RWPE1 (cell line): ENCODE results near the gene BCDIN3D.

Experiments
- CTCF ChIA-PET: fragments of 350-600 bp; sonication (Branson Sonifier 250); formaldehyde crosslinking; extraction: SDS; loops from one replicate; lab custom pipeline; 2021; lab: Yijun Ruan, JAX
- POLR2A ChIA-PET: fragments of 400-600 bp; formaldehyde crosslinking; extraction: SDS; loops from one replicate; lab custom pipeline; 2020; ENCODE audit warnings: antibody characterized with exemption; ENCODE audit not compliant: low non-redundant PET; lab: Yijun Ruan, JAX
- DNase-seq: peaks from one replicate; pipeline ENCODE4 v3.0.0; 2012; ENCODE audit warnings: low spot score
- H3K27ac ChIP-seq: fragments of 450-650 bp; 2 replicates; pipeline ENCODE4 v1.5.1; 2017
- TF ChIP-seq, protein P1 (sequence below): fragments of 450-650 bp; conservative IDR thresholded peaks from 2 replicates; pipeline ENCODE4 v1.5.1; 2017; ENCODE audit warnings: low read depth, mild to moderate bottlenecking

Gene BCDIN3D

DNA sequence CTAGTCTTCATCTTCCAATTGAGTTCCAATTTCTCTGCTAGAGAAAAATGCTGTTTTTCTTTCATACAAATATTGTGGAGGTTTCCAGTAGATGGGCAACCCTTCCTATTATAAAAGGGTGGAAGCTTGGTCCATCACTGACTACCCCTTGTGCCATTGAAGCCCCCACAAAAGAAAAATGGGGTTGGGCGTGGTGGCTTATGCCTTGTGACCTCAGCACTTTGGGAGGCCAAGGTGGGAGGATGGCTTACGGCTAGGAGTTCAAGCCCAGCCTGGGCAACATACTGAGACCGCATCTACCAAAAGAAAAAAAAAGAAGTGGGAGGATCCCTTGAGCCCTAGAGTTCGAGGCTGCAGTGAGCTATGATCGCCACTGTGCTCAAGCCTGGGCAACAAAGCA, 37.5 kb downstream of the BCDIN3D start:
- no peak for DNase-seq
- ChIA-PET POLR2A (no interaction called here), CTCF (interaction anchor here (0.6 kb wide), 1 partner anchor 362 kb away, joined by 3 read pairs; the partner anchor contains the start of gene CERS5)
- H3K27ac ChIP-seq = no peak overlapping the region
- TF ChIP-seq, protein P1, sequence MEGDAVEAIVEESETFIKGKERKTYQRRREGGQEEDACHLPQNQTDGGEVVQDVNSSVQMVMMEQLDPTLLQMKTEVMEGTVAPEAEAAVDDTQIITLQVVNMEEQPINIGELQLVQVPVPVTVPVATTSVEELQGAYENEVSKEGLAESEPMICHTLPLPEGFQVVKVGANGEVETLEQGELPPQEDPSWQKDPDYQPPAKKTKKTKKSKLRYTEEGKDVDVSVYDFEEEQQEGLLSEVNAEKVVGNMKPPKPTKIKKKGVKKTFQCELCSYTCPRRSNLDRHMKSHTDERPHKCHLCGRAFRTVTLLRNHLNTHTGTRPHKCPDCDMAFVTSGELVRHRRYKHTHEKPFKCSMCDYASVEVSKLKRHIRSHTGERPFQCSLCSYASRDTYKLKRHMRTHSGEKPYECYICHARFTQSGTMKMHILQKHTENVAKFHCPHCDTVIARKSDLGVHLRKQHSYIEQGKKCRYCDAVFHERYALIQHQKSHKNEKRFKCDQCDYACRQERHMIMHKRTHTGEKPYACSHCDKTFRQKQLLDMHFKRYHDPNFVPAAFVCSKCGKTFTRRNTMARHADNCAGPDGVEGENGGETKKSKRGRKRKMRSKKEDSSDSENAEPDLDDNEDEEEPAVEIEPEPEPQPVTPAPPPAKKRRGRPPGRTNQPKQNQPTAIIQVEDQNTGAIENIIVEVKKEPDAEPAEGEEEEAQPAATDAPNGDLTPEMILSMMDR = no peak

DNA sequence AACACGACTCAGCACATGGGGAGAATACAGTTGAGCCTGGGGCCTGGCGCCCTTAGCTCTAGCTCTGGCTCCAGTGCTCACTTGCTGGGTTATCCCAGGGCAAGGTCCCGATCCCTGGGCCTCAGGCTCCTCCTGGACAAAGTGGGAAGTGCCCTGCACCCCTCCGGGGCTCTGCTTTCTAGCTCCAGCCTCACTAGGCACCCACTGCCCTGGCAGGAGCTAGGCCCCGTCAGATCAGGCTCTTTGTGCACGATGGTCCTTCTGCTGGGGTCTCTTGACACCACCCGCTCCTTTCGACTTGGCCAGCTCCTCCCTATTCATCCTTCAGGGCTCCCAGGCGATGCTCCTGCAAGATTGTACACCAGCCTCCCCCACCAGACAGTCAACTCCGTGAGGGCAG, 38.1 kb downstream of the BCDIN3D start:
- ChIA-PET POLR2A (no interaction called here), CTCF (no interaction called here)
- no peak overlapping the region for H3K27ac ChIP-seq
- TF ChIP-seq, protein P1 = no peak
- DNase-seq = no peak

DNA sequence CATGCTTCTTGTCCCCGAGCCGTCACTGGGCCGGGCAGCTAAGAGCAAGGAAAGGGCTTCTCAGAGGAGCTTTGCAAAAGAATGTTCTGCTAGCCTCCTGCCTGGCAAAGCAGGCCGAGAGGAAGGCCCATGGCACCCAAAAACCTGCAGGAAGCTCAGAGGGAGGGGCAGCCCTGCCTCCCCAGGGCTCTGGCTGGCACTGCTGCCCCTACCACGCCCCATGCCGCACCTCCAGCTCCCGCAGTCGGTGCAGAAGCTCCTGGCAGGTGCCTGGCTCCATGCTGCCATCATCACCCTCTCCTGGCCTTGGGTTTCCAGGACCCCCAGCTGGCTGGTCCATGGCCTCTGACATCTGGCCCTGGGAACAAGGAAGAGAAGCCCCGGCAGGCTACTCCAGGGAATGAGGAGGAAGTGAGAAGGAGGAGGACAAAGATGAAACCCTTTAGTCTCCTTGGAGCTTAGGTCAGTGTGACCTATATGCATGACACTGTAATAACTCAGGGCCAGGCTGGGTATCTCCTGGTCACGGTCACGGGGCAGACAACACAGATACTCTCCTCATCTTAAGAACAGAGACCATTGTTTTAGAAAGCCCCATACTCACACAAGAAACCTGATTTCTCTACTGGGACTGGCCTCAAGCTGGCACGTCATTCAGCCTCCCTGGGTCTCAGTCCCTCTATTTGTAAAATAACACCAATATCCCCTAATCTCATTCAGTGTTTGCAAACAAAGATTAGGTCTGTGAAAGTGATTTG, 39.0 kb downstream of the BCDIN3D start:
- ChIA-PET CTCF (interaction anchor here (0.6 to 1.2 kb wide), 2 partner anchors 35 to 80 kb away, joined by 3 to 4 read pairs; no protein-coding TSS in a partner anchor), POLR2A (interaction anchor here (0.7 kb wide), 1 partner anchor 46 kb away, joined by 3 read pairs; no protein-coding TSS in a partner anchor)
- TF ChIP-seq, protein P1 = no peak
- 0 out of 2 replicates have a peak overlapping the region, but pooled peaks have one; percentile 1 for H3K27ac ChIP-seq
- no peak for DNase-seq

DNA sequence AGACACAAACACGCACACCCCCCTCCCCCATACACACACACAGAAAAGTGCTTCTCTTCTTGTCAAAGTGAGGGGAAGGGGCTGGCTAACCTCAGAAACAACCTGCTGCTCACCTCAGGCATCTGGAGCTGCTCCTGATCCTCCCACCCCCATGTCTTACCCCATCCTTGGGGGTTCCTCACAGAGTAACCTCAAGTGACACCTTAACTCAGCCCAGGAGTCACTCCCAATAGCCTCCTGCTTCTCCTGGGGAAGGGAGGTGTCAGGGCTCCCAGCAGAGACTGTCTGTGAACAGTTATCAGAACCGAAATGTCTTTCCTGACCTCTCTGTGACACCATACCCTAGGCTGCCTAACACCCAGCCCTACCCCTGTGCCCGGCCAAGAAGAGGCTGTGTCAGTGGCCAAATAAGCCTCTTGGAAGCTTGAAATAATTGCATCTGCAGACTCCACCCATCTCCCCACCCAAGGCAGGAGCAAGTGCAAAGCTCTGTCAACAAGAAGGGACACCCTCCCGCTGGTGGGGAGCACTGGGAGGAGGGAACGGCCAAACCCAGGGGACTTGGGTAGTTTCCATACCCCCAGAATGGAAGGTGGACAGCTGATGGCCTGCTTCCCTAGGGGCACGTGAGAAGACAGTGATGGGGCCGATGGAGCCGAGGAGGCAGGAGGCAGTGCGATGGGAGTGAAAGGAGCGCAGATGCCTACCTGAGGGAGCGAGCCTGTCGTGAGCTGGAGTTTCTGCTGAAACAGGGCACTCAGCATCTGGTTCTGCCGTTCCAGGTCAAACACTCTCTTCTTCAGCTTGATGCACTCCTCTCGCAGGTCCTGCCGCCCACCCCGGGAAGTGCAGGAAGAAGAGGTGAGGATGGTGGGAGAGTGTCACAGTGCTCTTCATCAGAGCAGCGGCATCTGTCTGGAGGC, 41.5 kb downstream of the BCDIN3D start:
- ChIA-PET POLR2A (no interaction called here), CTCF (interaction anchor here (0.6 to 0.7 kb wide), 3 partner anchors 9 to 145 kb away, joined by 3 to 6 read pairs (median 3); no protein-coding TSS in a partner anchor)
- H3K27ac ChIP-seq = peak overlapping the region; percentile 9; the same call in 1 of the 2 replicates
- no peak for DNase-seq
- TF ChIP-seq, protein P1 = no peak

DNA sequence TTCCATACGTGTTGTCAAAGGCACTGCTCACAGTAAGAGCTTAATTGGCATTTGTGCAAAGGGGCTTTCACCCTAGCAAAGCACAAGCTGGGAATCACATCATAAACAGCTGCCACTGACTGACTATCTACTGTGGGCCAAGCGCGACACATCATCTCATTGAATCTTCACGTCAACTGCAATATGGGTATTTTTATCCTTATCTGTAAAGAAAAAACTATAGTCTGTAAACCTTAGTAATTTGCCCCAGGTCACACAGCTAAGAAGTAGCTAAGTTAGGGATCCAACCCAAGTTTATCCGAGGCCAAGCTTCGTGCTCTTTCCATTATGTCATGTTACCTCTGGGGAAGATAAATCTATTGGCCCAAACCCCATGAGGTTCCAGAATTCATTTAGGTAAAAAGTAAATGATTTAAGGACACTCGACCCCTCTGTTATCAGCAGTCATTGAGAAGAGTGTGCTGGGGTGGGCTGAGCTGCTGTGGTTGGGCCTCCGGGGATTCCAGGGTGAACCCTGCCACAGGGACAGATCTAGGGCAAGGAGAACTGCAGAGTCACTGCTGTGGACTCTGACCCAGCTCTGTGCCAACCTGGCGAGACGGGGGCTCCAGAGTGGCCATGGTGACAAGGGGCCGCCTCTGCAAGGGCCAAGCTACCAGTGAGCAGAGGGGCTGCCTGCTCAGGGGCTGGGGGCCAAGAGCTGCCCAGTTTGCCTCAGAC, 42.3 kb downstream of the BCDIN3D start:
- no peak for DNase-seq
- CTCF ChIA-PET = interaction anchor here (1.0 kb wide), 1 partner anchor 23 kb away, joined by 3 read pairs; no protein-coding TSS in a partner anchor
- POLR2A ChIA-PET = no interaction called here
- H3K27ac ChIP-seq = peak overlapping the region; percentile 9; the same call in 1 of the 2 replicates
- TF ChIP-seq, protein P1 = no peak
